Dendritic cell treated with granulocyte-macrophage colony-stimulating factor and Interleukin-4, amounts not matched to agents 40 ng/mL and 50 ng/mL, for 4 days (primary cell): ENCODE data around the gene CRIM1.

Experiments
- H3K27ac Mint-ChIP-seq: one replicate; pipeline ENCODE4 v1.8.0; 2022; ENCODE audit warnings: mild to moderate bottlenecking, mixed read lengths
- H3K27me3 Mint-ChIP-seq: one replicate; pipeline ENCODE4 v1.8.0; 2022; ENCODE audit warnings: mild to moderate bottlenecking, mixed read lengths
- H3K36me3 Mint-ChIP-seq: one replicate; pipeline ENCODE4 v1.8.0; 2022; ENCODE audit warnings: low read depth, mixed read lengths
- H3K4me1 Mint-ChIP-seq: one replicate; pipeline ENCODE4 v1.8.0; 2022; ENCODE audit warnings: low read depth, mixed read lengths
- H3K4me3 Mint-ChIP-seq: one replicate; pipeline ENCODE4 v1.8.0; 2022; ENCODE audit warnings: mild to moderate bottlenecking, moderate library complexity, mixed read lengths
- H3K9me3 Mint-ChIP-seq: one replicate; pipeline ENCODE4 v1.8.0; 2022; ENCODE audit warnings: mixed read lengths
- intact Hi-C: fragments of 100-400 bp; cut with micrococcal nuclease; formaldehyde crosslinking; loops from one replicate; pipeline ENCODE4 v1.15.0; 2022

Gene CRIM1

GRCh38 chr2:36528274-36528673, 172.7 kb downstream of the CRIM1 start:
- intact Hi-C loops, result no loop called here
- Mint-ChIP-seq H3K36me3 (peaks cover 16% of the 10 kb centered on the region), H3K27me3 (no peaks in the 10 kb centered on the region), H3K4me3 (no peak overlapping the region), H3K4me1 (peaks cover 13% of the 10 kb centered on the region), H3K9me3 (no peaks in the 10 kb centered on the region), H3K27ac (no peak overlapping the region)

GRCh38 chr2:36528766-36529392, 173.3 kb downstream of the CRIM1 start:
- Mint-ChIP-seq H3K36me3 (peaks cover 16% of the 10 kb centered on the region), H3K4me3 (no peak overlapping the region), H3K27ac (no peak overlapping the region), H3K27me3 (no peaks in the 10 kb centered on the region), H3K4me1 (peaks cover 13% of the 10 kb centered on the region), H3K9me3 (no peaks in the 10 kb centered on the region)
- intact Hi-C loops, result no loop called here

- H3K4me1 Mint-ChIP-seq, result peaks cover 13% of the 10 kb centered on the region
- no peak overlapping the region for H3K4me3 Mint-ChIP-seq
- H3K36me3 Mint-ChIP-seq, result peaks cover 16% of the 10 kb centered on the region
- H3K27me3 Mint-ChIP-seq, result no peaks in the 10 kb centered on the region
- intact Hi-C loops, result no loop called here
- H3K27ac Mint-ChIP-seq, result no peak overlapping the region
- H3K9me3 Mint-ChIP-seq, result peaks cover 9% of the 10 kb centered on the region
Observed at GRCh38 chr2:36530178-36530982, 174.8 kb downstream of the CRIM1 start.

GRCh38 chr2:36530983-36531354, 175.4 kb downstream of the CRIM1 start:
- Mint-ChIP-seq H3K4me1 (peaks cover 13% of the 10 kb centered on the region), H3K9me3 (peaks cover 9% of the 10 kb centered on the region), H3K27ac (no peak overlapping the region), H3K27me3 (no peaks in the 10 kb centered on the region), H3K36me3 (peaks cover 16% of the 10 kb centered on the region), H3K4me3 (no peak overlapping the region)
- intact Hi-C loops, result no loop called here

GRCh38 chr2:36534275-36534799, 178.8 kb downstream of the CRIM1 start:
- H3K36me3 Mint-ChIP-seq, result peaks cover 7% of the 10 kb centered on the region
- peaks cover 20% of the 10 kb centered on the region for H3K4me1 Mint-ChIP-seq
- no peak overlapping the region for H3K4me3 Mint-ChIP-seq
- intact Hi-C loops, result no loop called here
- H3K27me3 Mint-ChIP-seq, result no peaks in the 10 kb centered on the region
- H3K9me3 Mint-ChIP-seq, result peaks cover 9% of the 10 kb centered on the region
- no peak overlapping the region for H3K27ac Mint-ChIP-seq

GRCh38 chr2:36535099-36535498, 179.5 kb downstream of the CRIM1 start:
- no peaks in the 10 kb centered on the region for H3K27me3 Mint-ChIP-seq
- H3K36me3 Mint-ChIP-seq, result peaks cover 7% of the 10 kb centered on the region
- no peak overlapping the region for H3K27ac Mint-ChIP-seq
- intact Hi-C loops, result no loop called here
- peaks cover 9% of the 10 kb centered on the region for H3K9me3 Mint-ChIP-seq
- H3K4me1 Mint-ChIP-seq, result peaks cover 20% of the 10 kb centered on the region
- no peak overlapping the region for H3K4me3 Mint-ChIP-seq

- Mint-ChIP-seq H3K27ac (no peak overlapping the region), H3K9me3 (peaks cover 9% of the 10 kb centered on the region), H3K4me3 (no peak overlapping the region), H3K27me3 (no peaks in the 10 kb centered on the region), H3K36me3 (peaks cover 7% of the 10 kb centered on the region), H3K4me1 (peaks cover 15% of the 10 kb centered on the region)
- intact Hi-C loops, result no loop called here
Observed at GRCh38 chr2:36536776-36537175, 181.2 kb downstream of the CRIM1 start.

GRCh38 chr2:36538335-36538734, 182.8 kb downstream of the CRIM1 start:
- H3K27ac Mint-ChIP-seq, result no peak overlapping the region
- no peak overlapping the region for H3K4me3 Mint-ChIP-seq
- intact Hi-C loops, result no loop called here
- peaks cover 9% of the 10 kb centered on the region for H3K9me3 Mint-ChIP-seq
- H3K4me1 Mint-ChIP-seq, result peaks cover 23% of the 10 kb centered on the region
- no peaks in the 10 kb centered on the region for H3K27me3 Mint-ChIP-seq
- no peaks in the 10 kb centered on the region for H3K36me3 Mint-ChIP-seq

GRCh38 chr2:36539631-36540030, 184.1 kb downstream of the CRIM1 start:
- Mint-ChIP-seq H3K36me3 (peaks cover 1% of the 10 kb centered on the region), H3K4me3 (no peak overlapping the region), H3K4me1 (peaks cover 23% of the 10 kb centered on the region), H3K27ac (no peak overlapping the region), H3K9me3 (peaks cover 3% of the 10 kb centered on the region), H3K27me3 (no peaks in the 10 kb centered on the region)
- intact Hi-C loops, result no loop called here

GRCh38 chr2:36540986-36541754, 185.6 kb downstream of the CRIM1 start:
- peaks cover 8% of the 10 kb centered on the region for H3K36me3 Mint-ChIP-seq
- H3K27ac Mint-ChIP-seq, result peak overlapping the region; percentile 41
- H3K4me3 Mint-ChIP-seq, result no peak overlapping the region
- peaks cover 23% of the 10 kb centered on the region for H3K4me1 Mint-ChIP-seq
- no peaks in the 10 kb centered on the region for H3K9me3 Mint-ChIP-seq
- no peaks in the 10 kb centered on the region for H3K27me3 Mint-ChIP-seq
- intact Hi-C loops, result no loop called here

- H3K4me1 Mint-ChIP-seq, result peaks cover 18% of the 10 kb centered on the region
- intact Hi-C loops, result no loop called here
- H3K36me3 Mint-ChIP-seq, result peaks cover 15% of the 10 kb centered on the region
Observed at GRCh38 chr2:36541891-36542595, 186.5 kb downstream of the CRIM1 start.

GRCh38 chr2:36544638-36545338, 189.2 kb downstream of the CRIM1 start:
- no peak overlapping the region for H3K27ac Mint-ChIP-seq
- peaks cover 30% of the 10 kb centered on the region for H3K4me1 Mint-ChIP-seq
- intact Hi-C loops, result no loop called here
- H3K27me3 Mint-ChIP-seq, result no peaks in the 10 kb centered on the region
- peaks cover 42% of the 10 kb centered on the region for H3K36me3 Mint-ChIP-seq
- no peaks in the 10 kb centered on the region for H3K9me3 Mint-ChIP-seq
- H3K4me3 Mint-ChIP-seq, result no peak overlapping the region

More at GRCh38 chr2:36541891-36542595, 186.5 kb downstream of the CRIM1 start:
- Mint-ChIP-seq H3K27ac (peak overlapping the region; percentile 41), H3K9me3 (no peaks in the 10 kb centered on the region), H3K27me3 (no peaks in the 10 kb centered on the region), H3K4me3 (no peak overlapping the region)

- Mint-ChIP-seq H3K9me3 (no peaks in the 10 kb centered on the region), H3K4me3 (no peak overlapping the region), H3K36me3 (peaks cover 48% of the 10 kb centered on the region), H3K27me3 (no peaks in the 10 kb centered on the region), H3K27ac (no peak overlapping the region), H3K4me1 (peaks cover 30% of the 10 kb centered on the region)
- intact Hi-C loops, result no loop called here
Observed at GRCh38 chr2:36545871-36546416, 190.4 kb downstream of the CRIM1 start.
